Adipose tissue (tissue), 3 donors: ENCODE measurements around the gene SYT3. TPM values are rescaled to one million over a fixed set of nuclear protein-coding genes. Genes with fewer than 3 reads are reported as not detected.

Experiments used
- H3K27ac ChIP-seq: one replicate; pipeline ENCODE4 v1.5.1; 2013; ENCODE audit warnings: low read depth, low read length
- WGBS, 3 donors: extraction: QIAGEN DNeasy Blood & Tissue Kit; methylation state at CpG; one replicate each; pipeline ENCODE4 v1.1.7; 2013; 5-methylcytosine and 5-hydroxymethylcytosine counted together
- polyA plus RNA-seq, 3 donors: library from polyadenylated mRNA; stranded (reverse); fragments of 200-250 nt; gene quantifications; one replicate each; pipeline ENCODE4 v1.2.3, GENCODE V29; 2013
- donor health status: healthy with polysubstance abuse.
- donor health status: Bipolar disorder and iron deficiency.
- donor health status: healthy.

SYT3 gene
- polyA plus RNA-seq, 3 donors: 0.07 to 0.24 (median 0.11) TPM

DNA sequence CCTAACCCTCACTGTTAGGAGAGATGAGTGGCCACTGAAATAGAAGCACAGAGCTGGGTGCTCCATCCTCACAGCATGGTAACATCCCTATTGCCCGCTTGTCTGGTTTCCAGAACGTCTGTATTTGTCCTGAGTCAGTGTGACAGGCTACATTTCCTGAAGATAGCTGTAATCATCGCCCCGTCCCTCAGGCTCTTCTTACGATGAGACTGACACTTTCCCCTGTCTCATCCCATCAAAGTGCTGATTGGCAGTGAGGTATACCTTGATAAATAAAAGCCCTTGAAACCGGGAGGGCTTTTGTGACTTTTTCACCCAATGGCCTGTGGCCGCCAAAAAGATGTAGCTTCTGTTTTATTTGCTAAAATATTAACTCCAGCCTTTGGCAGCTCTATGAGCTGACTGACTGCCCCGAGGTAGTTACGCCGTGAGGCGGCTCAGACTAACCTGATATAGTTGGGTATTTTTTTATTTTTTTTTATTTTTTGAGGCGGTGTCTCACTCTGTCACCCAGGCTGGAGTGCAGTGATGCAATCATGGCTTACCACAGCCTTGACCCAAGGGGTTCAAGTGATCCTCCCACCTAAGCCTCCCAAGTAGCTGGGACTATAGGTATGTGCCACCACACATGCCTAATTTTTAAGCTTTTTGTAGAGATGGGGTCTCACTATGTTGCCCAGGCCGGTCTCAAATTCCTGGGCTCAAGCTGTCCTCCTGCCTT, 65.8 kb downstream of the SYT3 start:
- WGBS, 3 donors: 72 to 81% (median 79%) methylated on average over 13 of the region's 13 CpGs
- H3K27ac ChIP-seq: no peak overlapping the region

Other genes starting within 250 kb of the SYT3 start
- gene SPIB, start 220.9 kb downstream of the SYT3 start, polyA plus RNA-seq: 1 to 10 TPM in 1 of 3 donors, under 1 TPM in 2; 0.34 to 1.4 (median 0.46) TPM
- gene MYBPC2, start 207.0 kb downstream of the SYT3 start, polyA plus RNA-seq: under 1 TPM; 0.06 to 0.34 (median 0.15) TPM
- 10 to 100 TPM; 42.4 to 75.0 (median 69.1) TPM for gene EMC10, start 163.4 kb downstream of the SYT3 start, polyA plus RNA-seq
- gene GARIN5A, start 163.0 kb downstream of the SYT3 start, polyA plus RNA-seq: 1 to 10 TPM in 2 of 3 donors, under 1 TPM in 1; 0.68 to 2.7 (median 1.8) TPM
- 10 to 100 TPM; 34.9 to 61.6 (median 56.8) TPM for gene JOSD2, start 128.7 kb downstream of the SYT3 start, polyA plus RNA-seq
- gene ASPDH, start 126.0 kb downstream of the SYT3 start, polyA plus RNA-seq: under 1 TPM in 1 of 3 donors, not detected in 2; 0.36 TPM
- 1 to 10 TPM in 2 of 3 donors, under 1 TPM in 1; 0.52 to 3.0 (median 1.6) TPM for gene LRRC4B, start 71.4 kb downstream of the SYT3 start, polyA plus RNA-seq
- 1 to 10 TPM in 1 of 3 donors, not detected in 2; 1.5 TPM for gene C19orf81, start 9.6 kb upstream of the SYT3 start, polyA plus RNA-seq
- gene SHANK1, start 79.9 kb upstream of the SYT3 start, polyA plus RNA-seq: 1 to 10 TPM in 1 of 3 donors, under 1 TPM in 2; 0.02 to 1.1 (median 0.33) TPM
- 10 to 100 TPM in 1 of 3 donors, 1 to 10 TPM in 2; 4.8 to 11.4 (median 5.3) TPM for gene CLEC11A, start 83.5 kb upstream of the SYT3 start, polyA plus RNA-seq
- gene GPR32, start 130.6 kb upstream of the SYT3 start, polyA plus RNA-seq: not detected
- gene ACP4, start 150.5 kb upstream of the SYT3 start, polyA plus RNA-seq: not detected
- 1,000 to 10,000 TPM in 1 of 3 donors, under 1 TPM in 1, not detected in 1; 0.92 to 1,524 TPM for gene KLK1, start 183.9 kb upstream of the SYT3 start, polyA plus RNA-seq
- under 1 TPM in 1 of 3 donors, not detected in 2; 0.10 TPM for gene KLK15, start 193.7 kb upstream of the SYT3 start, polyA plus RNA-seq
- under 1 TPM in 1 of 3 donors, not detected in 2; 0.05 TPM for gene KLK3, start 215.0 kb upstream of the SYT3 start, polyA plus RNA-seq
- under 1 TPM in 1 of 3 donors, not detected in 2; 0.03 TPM for gene KLK2, start 233.6 kb upstream of the SYT3 start, polyA plus RNA-seq